GM18870 (cell line): ENCODE measurements around the gene IFNA13.
"Not testable (repeated sequence)": the region's sequence is repeated elsewhere in the genome, so short reads cannot be mapped to it uniquely, and the experiment has no call there.

Source experiments
- ATAC-seq: cut with Tn5 transposase; IDR thresholded peaks from one replicate; pipeline ENCODE4 v1.9.1; 2021; ENCODE audit warnings: moderate library complexity; ENCODE audit not compliant: unreplicated experiment

The IFNA13 gene

DNA sequence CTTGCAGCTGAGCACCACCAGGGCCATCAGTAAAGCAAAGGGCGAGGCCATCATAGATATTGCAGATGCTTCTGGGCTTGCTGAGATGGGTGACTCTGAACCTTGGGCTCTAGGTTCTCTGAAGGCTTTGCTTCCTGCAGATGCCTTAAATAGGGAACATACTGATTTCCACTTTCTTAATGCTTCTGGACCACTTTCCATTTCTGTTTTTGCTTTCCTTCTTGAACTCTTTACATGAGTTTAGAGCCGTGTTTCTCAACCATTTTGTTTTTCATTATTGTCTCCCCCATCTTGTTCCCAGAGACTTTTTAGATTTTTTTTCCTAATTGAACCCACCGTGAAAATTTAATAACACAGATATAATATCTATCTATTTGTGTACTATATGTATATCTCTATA, at the start of gene IFNA13:
Gene IFNA13 (minus strand): TSS at position 101 of the 400 bp plus-strand sequence. CDS start 47 bp downstream, at position 54.
- ATAC-seq: no peak

GRCh38 chr9:21415493-21416267, 47.8 kb upstream of the IFNA13 start:
- ATAC-seq: no peak

DNA sequence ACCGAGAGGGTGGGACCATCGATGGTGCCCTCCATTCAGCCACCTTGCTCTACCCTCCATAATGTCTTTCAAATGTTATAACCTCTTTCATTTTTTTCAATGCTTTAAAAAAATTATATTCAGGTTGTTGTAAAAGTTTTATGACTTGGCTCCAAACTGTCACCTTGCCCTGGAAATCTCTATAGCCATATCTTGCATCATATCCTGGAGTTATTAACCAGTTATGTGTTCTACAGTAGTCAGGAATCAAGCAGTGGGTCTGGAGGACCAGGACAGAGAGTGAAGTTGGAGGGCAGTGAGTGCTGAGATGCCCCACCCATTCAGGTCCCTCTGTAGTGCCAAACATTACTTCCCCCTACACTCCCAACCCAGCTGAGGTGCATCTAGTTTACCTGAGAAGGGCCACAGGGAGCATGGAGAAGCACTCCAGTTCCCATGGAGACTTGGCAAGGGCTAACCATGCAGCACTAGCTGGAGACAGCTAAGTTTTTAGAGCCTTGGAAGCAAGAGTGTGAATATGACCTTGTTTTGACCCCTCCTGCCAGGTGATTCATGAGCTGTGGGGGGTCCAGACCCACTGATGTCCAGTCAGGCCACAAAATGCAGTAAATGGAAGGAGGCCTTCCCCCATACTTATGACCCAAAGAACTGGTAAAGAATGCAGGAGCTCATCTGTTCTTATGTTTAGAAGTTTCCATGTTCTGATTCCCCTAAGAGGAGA, 46.5 kb upstream of the IFNA13 start:
- no peak for ATAC-seq

- ATAC-seq: no peak
Measured at GRCh38 chr9:21413624-21414023, 45.8 kb upstream of the IFNA13 start.

DNA sequence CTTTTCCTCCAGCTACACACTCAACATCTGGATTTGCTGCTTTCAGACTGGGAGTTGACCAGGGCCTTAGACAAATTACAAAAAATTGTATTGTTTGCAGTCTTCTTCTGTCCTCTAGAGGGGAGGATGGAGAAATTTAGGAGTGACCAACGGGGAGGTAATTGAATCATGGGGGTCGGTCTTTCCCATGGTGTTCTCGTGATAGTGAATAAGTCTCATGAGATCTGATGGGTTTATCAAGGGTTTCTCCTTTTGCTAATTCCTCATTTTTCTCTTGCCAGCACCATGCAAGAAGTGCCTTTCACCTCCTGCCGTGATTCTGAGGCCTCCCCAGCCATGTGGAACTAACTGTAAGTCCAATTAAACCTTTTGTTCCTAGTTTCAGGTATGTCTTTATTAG, 45.3 kb upstream of the IFNA13 start:
- no peak for ATAC-seq

DNA sequence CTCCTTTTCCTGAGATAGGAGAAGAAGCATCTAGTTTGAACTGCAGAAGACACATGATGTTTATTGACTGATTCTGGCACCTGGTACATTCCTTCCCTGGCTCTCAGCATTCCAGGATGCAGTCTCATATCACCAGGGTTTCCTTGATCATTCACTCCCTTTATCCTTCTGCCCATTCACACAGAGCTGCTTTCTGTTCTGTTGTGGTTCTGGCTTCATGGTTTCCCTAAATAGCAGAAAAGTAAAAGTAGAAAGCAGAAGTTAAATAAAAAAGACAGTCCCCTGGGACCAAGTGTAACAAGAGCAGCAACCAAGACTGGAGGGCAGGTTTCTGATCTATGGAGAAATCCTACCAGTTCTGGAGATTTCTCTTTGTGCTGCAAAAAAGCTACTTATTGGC, 44.2 kb upstream of the IFNA13 start:
- ATAC-seq: no peak

- ATAC-seq: no peak
Measured at GRCh38 chr9:21408817-21409216, 41.0 kb upstream of the IFNA13 start, which contains the start of gene IFNA8. TSS of gene IFNA8 (plus strand) at chr9:21409117. CDS start at chr9:21409177, 60 bp downstream.

- ATAC-seq: no peak
Measured at GRCh38 chr9:21404146-21404545, 36.3 kb upstream of the IFNA13 start.

DNA sequence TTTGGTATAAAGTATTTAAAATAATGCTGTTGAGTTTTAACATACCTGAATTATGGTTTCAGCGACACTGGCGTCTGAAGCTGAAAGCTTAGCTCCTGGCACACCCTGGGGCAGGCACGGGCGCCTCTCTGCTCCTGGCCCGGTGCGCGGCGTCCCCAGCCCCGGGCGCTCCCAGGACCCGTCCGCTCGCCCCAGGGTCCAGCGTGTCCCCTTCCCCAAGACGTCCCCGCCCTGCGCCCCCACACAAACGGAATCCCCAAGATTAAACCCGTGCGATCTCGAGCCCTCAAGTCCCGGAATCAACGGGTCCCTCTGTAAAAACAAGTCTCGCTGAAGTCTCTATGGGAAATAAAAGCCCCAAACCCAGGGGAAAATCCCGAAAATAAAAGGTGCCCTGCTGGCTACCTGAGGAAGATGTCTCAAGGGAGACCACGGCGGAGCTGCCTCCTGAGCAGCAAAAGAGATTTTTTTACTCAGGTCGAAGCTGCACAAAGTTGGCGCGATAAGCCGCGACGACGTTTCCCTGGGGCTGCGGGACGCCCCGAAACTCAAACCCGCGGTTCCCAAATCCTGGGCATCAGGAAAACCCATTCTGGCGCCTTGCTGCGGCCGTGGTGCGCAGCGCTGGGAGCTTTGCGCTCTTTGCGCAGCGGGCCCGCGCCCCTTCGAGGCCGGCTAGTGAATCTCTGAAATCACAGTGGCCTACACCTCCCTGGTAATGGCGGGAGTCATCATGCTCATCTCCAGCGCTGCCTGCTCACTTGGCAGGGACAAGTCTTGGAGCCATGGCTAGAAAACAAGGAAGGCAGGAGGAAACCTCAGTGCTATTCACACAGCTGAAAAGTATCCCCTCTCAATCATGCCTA, 34.8 kb upstream of the IFNA13 start:
- ATAC-seq: no peak

DNA sequence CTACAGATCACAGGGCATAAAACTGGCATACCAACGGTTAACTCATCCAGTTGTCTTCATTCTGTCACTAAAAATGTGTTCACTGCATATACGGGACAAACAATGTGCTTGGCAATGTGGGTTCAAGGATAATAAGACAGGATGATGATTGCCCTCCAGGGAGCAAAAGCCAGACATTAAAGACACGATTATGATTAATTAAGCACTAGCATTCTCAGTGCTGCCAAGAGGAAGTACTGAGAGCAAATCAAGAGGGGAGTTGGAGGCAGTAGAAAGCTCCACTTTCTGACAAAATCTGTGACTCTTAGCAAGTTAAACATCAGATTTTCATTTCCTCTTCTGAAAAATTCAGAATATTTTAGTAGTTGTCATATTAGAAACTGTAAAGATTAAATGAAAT, 32.1 kb upstream of the IFNA13 start:
- ATAC-seq: no peak

- no peak for ATAC-seq
Measured at GRCh38 chr9:21398955-21399489, 31.2 kb upstream of the IFNA13 start.

GRCh38 chr9:21395778-21396717, 28.2 kb upstream of the IFNA13 start:
- ATAC-seq: peak; percentile 47

DNA sequence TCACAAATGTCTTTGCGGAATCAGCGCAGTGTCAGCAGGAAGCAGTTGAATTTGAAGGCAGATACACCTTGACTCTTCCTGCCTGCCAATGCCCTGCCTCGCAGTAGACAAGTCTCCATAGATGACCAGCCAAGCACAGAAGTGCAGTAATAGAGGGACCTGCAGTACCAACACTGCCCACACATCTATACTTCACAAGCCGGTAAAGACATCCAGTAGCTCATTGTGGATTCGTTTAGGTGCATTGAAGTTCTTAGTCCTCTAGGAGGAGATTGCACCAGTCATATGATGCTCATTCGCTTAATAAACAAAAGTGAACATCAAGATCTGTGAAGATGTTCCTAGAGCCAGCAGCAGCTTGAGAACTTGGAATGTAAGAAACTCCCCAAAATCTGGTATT, 24.4 kb upstream of the IFNA13 start:
- peak; percentile 86 for ATAC-seq

- ATAC-seq: no peak
Measured at GRCh38 chr9:21385131-21385670, 17.3 kb upstream of the IFNA13 start, which contains the start of gene IFNA2. TSS of gene IFNA2 (minus strand) at chr9:21385398. CDS start at chr9:21385329, 69 bp downstream.

DNA sequence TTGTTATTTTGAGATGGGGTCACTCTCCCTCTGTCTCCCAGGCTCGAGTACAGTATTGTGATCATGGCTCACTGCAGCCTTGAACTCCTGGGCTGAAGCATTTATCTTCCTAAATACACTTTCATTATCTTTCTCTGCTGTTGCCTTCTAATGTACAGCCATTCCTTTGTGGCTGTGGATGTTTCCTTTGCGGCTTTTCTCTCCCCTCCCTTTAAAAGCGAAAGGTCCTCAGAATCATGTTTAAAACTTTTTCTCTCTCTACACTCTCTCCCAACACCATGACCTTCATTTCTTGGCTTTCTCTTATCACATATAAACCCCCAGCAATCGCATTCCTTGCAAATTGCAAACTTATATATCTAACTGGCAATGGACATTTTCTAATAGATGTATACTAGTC, 15.8 kb upstream of the IFNA13 start:
- ATAC-seq: no peak

- peak; percentile 98 for ATAC-seq
Measured at GRCh38 chr9:21381448-21382339, 13.8 kb upstream of the IFNA13 start.

DNA sequence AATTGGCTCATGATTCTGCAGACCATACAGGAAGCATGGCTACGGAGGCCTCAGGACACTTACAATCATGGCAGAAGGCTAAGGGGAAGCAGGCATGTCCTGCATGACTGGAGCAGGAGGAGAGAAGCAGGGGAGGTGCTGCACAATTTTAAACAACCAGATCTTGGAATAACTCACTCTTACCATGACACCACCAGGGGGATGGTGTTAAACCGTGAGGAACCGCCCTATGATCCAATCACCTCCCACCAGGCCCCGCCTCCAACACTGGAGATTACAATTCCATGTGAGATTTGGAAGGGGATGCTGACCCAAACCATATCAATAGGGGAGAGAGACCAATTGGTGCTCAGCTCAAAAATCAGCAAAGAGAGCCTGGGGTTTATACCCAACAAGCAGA, 3.6 kb upstream of the IFNA13 start:
- not testable (repeated sequence) for ATAC-seq

- ATAC-seq: peak; percentile 92
Measured at GRCh38 chr9:21367169-21367568, 688 bp downstream of the IFNA13 start.
